ENCODE measurements around the gene CETP. TPM values are rescaled to one million over a fixed set of nuclear protein-coding genes. Genes with fewer than 3 reads are reported as not detected.

CETP gene
- total and polyA plus RNA-seq, 9 of the 15 experiments (the other 6 are each of a cell fraction or from before 2014, with no cell fraction given): 0.07 to 0.11 TPM; not detected in 7

- no peak for TF ChIP-seq SIN3A (IDR thresholded peaks at IDR 0.05; ENCODE audit: borderline replicate concordance in 2 of 2, control insufficient read depth in 1 of 2, low read depth in 2 of 2, low read length in 2 of 2)
- no peak for TF ChIP-seq POLR3A (IDR thresholded peaks at IDR 0.05; ENCODE audit: borderline replicate concordance, extremely low read depth, insufficient read depth, insufficient read length)
- no peak for TF ChIP-seq FOXO4 (CRISPR knock-in tag; IDR thresholded peaks at IDR 0.05)
- no peak for TF ChIP-seq MEF2A (IDR thresholded peaks at IDR 0.05; ENCODE audit: control insufficient read depth, low read depth, low read length)
- no peak for TF ChIP-seq THRA (IDR thresholded peaks at IDR 0.05)
- no peak for TF ChIP-seq DLX4 (CRISPR knock-in tag; IDR thresholded peaks at IDR 0.05)
- no peak for TF ChIP-seq E2F8 (IDR thresholded peaks at IDR 0.05; ENCODE audit: low read depth, partially characterized antibody)
- TF ChIP-seq HEY1 (CRISPR knock-in tag; IDR thresholded peaks at IDR 0.05; ENCODE audit: borderline replicate concordance): no peak
- TF ChIP-seq NR1H2 (CRISPR knock-in tag; IDR thresholded peaks at IDR 0.05): no peak
- no peak for TF ChIP-seq ATF2 (CRISPR knock-in tag; IDR thresholded peaks at IDR 0.05)
- no peak for TF ChIP-seq SNRNP70 (optimal IDR thresholded peaks at IDR 0.05; ENCODE audit: low read depth, low read length)
Observed at GRCh38 chr16:57032346-57032745, 70.6 kb downstream of the CETP start (continued).

Measured in K562 (cell line).